ENCODE results near the gene CASKIN1.
"Not testable (repeated sequence)": the region's sequence is repeated elsewhere in the genome, so short reads cannot be mapped to it uniquely, and the experiment has no call there.

CASKIN1 gene

DNA sequence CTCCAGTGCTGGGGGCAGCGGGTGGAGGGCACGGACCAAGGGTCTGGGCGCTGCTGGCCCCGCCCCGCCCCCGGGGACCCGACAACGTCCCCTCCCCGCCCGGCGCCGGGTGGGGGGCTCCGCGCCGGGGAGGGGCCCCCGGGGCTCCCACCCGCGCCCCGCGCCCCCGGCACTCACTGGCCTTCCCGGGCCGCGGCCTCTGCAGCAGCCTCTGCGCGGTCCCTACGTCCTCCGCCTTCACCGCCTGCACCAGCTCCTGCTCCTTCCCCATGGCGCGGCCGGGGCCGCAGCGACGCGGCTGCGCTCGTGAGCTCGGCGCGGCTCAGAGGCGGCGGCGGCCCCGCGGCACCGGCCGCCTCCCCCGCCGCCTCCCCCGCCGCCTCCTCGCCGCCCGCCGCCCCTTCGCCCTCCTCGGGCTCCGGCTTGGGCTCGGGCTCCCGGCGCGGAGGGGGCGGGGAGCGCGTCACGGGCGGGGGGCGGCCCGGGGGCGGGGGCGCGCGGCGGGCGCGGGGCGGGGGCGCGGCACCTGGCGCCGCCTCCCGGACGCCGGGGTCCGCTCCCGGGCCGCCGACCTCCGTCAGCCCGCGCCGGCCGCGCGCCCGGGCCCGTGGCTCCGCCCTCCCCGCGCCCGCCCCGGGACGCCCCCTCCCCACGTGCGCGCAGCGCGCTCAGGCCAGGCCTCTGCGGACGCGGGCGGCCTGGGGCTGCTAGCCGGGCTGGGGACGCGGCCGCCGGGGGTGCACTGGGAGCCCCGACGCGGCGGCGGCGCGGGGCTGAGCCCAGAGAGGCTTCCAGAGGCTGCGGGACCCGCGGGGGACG lies at the start of gene CASKIN1:
Gene CASKIN1, minus strand, starts transcription at position 444 of the 819 bp plus-strand sequence. Its CDS starts 173 bp downstream, at position 271.
- DNase-seq: no peak

GRCh38 chr16:2244926-2245795 lies 48.8 kb upstream of the CASKIN1 start:
- no peak for DNase-seq

- DNase-seq: no peak
Observed at GRCh38 chr16:2244301-2244700, 47.9 kb upstream of the CASKIN1 start.

DNA sequence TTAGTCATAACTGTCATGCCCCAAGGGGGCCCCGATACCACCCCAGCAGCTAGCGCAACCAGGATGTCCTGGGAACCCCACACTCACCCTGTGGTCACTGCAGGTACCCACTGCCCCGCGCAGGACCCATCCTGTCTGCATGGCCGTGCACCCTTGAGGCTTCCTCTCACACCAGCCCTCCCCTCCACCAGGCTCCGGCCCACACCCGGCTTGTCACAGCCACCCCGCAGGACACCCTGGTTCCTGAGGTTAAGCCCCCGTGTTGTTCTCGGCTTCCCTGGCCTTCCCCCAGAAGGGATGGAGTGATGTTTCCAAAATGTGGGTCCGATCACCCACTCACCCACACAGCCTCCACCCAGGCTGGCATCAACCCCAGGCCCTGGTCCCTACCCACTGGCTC lies 47.4 kb upstream of the CASKIN1 start:
- DNase-seq: no peak

DNA sequence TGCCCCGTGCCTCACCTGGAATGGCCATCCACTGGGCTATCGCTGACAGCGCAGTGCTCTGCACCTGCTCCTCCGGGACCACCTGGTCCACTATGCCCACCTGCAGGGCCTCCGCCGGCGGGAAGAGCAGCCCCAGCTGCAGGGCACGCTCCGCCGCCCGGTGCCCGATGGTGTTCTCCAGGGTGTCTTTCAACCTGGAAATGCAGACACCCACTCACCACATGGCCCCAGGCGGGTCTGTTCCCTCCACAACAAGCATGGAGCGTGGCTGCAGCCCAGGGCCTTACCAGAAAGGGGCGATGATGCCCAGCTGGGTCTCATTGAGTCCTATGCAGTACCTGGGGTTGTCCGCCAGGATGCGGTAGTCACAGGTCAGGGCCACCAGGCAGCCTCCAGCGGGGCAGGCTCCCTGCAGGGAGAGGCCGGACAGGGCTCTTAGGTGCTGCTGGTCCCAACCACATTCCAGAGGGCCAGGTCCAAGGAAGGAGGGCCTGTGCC lies 46.7 kb upstream of the CASKIN1 start:
- no peak for DNase-seq

GRCh38 chr16:2242598-2242997 lies 46.2 kb upstream of the CASKIN1 start:
- DNase-seq: no peak

- DNase-seq: not testable (repeated sequence)
Observed at GRCh38 chr16:2240331-2240730, 43.9 kb upstream of the CASKIN1 start.

DNA sequence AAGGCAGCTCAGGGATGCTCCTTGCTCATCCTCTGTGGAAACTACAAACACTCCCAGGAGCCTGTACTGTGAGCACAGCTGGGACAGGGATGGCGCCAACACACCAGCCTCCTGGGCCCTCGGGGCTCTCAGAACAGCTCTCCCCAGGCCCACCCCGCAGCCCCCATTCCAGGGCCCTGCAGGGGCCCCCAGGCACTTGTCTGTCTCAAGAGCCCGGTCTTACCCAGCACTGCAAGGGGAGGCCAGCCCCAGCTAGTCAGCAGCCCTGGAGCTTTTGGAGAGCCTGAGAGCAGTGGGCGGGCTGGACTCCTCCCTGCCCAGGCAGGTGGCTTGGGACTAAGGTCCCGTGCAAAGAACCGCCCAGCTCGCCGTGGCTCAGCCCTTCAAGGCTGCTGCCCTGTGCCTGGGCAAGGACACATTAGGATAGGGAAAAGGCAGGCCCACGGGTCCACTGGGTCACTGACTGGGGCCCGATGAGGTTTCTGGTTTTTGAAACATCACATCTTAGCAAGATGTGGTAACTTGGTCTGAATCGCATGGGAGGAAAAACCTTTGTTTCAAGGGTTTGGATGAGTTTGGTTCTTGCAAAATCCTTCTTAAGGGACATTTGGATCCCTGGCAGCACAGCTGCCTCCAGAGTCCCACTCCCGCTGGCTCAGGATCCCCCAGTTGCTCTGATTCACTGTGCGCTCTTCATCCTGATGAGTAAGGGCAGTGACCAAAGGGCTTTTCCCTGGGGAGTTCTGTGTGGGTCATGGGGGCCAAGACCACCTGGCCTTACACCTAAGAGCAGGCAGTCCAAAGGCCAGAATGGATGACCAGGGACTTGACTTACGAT lies 42.7 kb upstream of the CASKIN1 start:
- DNase-seq: no peak

- DNase-seq: no peak
Observed at GRCh38 chr16:2238150-2238837, 41.9 kb upstream of the CASKIN1 start.

- no peak for DNase-seq
Observed at GRCh38 chr16:2237493-2238149, 41.2 kb upstream of the CASKIN1 start.

DNA sequence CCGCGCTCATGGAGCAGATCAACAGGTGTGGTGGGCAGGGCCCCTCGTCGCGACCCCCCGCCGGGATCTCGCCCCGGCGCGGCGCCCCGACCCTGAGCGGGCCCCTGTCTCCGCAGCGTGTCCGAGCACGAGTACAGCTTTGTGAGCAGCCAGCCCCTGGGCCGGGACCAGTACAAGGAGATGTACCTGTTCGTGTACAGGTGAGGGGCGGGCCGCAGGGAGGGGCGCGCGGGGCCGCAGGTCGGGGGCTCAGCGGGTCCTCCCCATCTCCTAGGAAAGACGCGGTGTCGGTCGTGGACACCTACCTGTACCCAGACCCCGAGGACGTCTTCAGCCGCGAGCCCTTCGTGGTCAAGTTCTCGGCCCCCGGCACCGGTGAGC lies 40.7 kb upstream of the CASKIN1 start:
- DNase-seq: no peak

DNA sequence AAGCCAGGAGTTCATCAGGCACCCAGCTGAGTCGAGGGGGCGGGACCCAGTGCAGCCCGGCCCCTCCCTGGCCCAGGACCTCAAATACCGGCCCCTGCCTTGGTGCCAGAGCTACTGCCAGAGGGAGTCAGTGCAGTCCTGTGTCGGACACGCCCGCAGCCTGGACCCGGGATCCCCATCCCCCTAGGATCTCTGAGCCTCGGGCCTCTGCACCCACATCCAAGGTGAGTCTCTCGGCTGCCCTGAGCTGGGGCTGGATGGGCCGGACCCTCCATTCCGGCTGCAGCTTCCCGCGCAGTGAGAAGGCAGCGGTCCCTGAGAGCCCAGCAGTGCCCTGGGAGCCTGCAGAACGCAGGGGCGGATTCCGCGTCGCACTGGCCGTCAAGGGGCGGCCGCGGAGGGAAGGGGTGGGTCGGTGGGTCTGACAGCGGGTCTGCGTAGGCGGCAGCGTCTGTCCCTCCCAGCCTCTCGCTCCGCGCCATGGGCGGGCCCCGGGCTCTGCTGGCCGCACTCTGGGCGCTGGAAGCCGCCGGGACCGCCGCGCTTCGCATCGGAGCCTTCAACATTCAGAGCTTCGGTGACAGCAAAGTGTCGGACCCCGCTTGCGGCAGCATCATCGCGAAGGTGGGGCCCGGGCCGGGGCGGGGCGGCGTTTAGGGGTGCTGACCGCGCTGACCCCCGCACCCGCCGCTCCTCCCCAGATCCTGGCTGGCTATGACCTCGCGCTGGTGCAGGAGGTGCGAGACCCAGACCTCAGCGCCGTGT lies 40.1 kb upstream of the CASKIN1 start, which contains the start of gene DNASE1L2:
Gene DNASE1L2, plus strand, starts transcription at position 108 of the 765 bp plus-strand sequence. Its CDS starts 373 bp downstream, at position 481.
- DNase-seq: no peak

DNA sequence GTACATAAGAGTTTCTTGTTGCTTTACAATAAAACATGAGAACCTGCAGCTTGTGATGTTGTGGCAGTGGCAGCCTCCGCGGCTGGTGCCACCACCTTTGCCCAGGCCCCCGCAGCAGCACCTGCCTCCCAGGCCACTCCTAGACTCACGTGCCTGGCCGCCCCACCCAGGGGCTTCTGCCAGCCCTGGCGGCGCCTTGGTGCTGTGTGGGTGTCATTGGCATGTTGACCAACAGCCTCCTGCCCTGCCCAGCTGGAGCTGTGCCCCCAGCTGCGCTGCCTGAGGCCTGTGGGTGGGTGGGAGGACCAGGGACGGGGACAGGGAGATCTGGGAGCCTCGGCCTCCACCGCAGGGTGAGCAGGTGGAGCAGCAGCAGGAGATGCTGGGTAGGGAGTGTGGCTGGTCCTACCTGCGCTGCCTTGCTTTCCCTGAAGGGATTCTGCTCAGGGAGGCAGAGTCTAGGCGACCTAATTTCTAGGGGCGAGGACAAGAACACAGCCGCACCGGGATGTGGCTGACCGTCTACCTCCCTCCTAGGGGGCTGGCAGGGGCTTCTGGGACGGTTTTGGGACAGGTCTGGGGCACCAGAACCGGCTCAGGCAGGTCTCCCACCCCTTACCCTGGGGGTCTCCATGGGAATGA lies 39.4 kb upstream of the CASKIN1 start:
- no peak for DNase-seq

DNA sequence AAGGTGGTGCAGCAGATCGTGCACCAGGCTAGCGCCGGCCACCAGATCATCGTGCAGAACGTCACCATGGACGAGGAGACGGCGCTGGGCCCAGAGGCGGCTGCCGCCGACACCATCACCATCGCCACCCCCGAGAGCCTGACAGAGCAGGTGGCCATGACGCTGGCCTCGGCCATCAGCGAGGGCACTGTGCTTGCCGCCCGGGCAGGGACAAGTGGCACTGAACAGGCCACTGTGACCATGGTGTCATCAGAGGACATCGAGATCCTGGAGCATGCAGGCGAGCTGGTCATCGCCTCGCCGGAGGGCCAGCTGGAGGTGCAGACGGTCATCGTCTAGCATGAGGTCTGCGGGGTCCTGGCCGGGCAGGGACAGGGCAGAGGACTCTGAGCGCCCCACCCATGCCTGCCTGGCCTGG lies 38.8 kb upstream of the CASKIN1 start:
- no peak for DNase-seq

DNA sequence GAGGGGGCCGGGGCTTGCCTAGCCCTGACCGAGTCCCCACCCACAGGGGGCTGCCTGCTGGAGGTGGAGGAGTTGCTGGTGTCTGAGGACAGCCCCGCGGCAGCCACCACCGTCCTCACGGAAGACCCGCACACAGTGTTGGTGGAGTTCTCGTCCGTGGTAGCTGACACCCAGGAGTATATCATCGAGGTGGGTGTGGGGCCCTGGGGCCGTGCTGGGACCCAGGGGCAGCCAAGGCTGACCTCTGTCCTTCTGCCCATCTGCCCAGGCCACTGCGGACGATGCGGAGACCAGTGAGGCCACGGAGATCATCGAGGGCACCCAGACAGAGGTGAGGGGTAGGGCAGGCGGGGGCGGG lies 38.4 kb upstream of the CASKIN1 start:
- no peak for DNase-seq

GRCh38 chr16:2233872-2234812 lies 37.7 kb upstream of the CASKIN1 start:
- no peak for DNase-seq

- no peak for DNase-seq
Observed at GRCh38 chr16:2233046-2233775, 36.8 kb upstream of the CASKIN1 start.

Data from HCEC 1CT (cell line).